ENCODE data around the gene ZNF469. TPM values are rescaled to one million over a fixed set of nuclear protein-coding genes. Genes with fewer than 3 reads are reported as not detected.
"Not testable (repeated sequence)": the region's sequence is repeated elsewhere in the genome, so short reads cannot be mapped to it uniquely, and the experiment has no call there.

ZNF469 gene
- total RNA-seq, 2 experiments from 2014 or later, result 0.15 to 0.17 TPM

DNA sequence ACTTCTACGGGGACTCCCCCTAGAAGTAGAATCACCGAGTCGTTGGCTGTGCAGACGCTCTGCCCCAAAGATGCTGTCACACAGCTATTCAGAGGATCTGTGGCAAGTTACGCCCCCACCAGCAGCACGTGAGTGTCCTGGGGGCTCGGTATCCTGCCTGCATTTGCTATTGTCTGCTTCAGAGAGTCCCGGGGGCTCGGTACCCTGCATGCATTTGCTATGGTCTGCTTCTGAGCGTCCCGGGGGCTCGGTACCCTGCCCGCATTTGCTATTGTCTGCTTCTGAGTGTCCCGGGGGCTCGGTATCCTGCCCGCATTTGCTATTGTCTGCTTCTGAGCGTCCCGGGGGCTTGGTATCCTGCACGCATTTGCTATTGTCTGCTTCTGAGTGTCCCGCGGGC, 23.8 kb upstream of the ZNF469 start:
- intact Hi-C loops (cut with micrococcal nuclease), result no loop called here
- H3K4me3 Mint-ChIP-seq, result no peak overlapping the region
- no peaks in the 10 kb centered on the region for H3K4me1 Mint-ChIP-seq (ENCODE audit: low read depth)
- DNase-seq, result no peak
- no peaks in the 10 kb centered on the region for H3K36me3 Mint-ChIP-seq (ENCODE audit: low read depth)
- CTCF ChIA-PET, result no interaction called here
- H3K27me3 Mint-ChIP-seq (ENCODE audit: low read depth), result peaks cover 6% of the 10 kb centered on the region
- H3K9me3 Mint-ChIP-seq, result peaks cover 10% of the 10 kb centered on the region
- no peak overlapping the region for H3K27ac Mint-ChIP-seq

DNA sequence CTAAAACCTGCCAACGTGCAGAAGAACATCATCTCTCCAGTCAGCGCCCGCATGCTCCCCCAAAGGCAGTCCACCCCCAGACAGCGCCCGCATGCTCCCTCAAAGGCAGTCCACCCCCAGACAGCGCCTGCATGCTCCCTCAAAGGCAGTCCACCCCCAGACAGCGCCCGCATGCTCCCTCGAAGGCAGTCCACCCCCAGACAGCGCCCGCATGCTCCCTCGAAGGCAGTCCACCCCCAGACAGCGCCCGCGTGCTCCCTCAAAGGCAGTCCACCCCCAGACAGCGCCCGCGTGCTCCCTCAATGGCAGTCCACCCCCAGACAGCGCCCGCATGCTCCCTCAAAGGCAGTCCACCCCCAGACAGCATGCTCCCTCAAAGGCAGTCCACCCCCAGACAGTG, 22.4 kb upstream of the ZNF469 start:
- peaks cover 10% of the 10 kb centered on the region for H3K9me3 Mint-ChIP-seq
- CTCF ChIA-PET; H3K27me3 Mint-ChIP-seq (ENCODE audit: low read depth); H3K27ac Mint-ChIP-seq; H3K36me3 Mint-ChIP-seq (ENCODE audit: low read depth); intact Hi-C loops (cut with micrococcal nuclease); DNase-seq; H3K4me1 Mint-ChIP-seq (ENCODE audit: low read depth); H3K4me3 Mint-ChIP-seq: not testable (repeated sequence)

DNA sequence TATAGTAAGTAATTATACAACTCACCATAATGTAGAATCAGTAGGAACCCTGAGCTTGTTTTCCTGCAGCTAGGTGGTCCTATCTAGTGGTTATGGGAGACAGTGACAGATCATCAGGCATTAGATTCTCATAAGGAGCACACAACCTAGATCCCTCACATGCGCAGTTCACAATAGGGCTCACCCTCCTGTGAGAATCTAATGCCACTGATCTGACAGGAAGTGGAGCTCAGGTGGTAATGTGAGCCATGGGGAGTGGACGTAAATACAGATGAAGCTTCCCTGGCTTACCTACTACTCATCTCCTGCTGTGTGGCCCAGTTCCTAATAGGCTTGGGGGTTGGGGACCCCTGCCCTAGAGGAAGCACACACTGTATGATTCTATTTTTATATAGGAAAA, 21.8 kb upstream of the ZNF469 start:
- Mint-ChIP-seq H3K27me3 (ENCODE audit: low read depth) (peaks cover 6% of the 10 kb centered on the region), H3K36me3 (ENCODE audit: low read depth) (no peaks in the 10 kb centered on the region), H3K4me1 (ENCODE audit: low read depth) (no peaks in the 10 kb centered on the region), H3K27ac (no peak overlapping the region), H3K4me3 (no peak overlapping the region), H3K9me3 (peaks cover 10% of the 10 kb centered on the region)
- CTCF ChIA-PET, result no interaction called here
- intact Hi-C loops (cut with micrococcal nuclease), result no loop called here
- no peak for DNase-seq

DNA sequence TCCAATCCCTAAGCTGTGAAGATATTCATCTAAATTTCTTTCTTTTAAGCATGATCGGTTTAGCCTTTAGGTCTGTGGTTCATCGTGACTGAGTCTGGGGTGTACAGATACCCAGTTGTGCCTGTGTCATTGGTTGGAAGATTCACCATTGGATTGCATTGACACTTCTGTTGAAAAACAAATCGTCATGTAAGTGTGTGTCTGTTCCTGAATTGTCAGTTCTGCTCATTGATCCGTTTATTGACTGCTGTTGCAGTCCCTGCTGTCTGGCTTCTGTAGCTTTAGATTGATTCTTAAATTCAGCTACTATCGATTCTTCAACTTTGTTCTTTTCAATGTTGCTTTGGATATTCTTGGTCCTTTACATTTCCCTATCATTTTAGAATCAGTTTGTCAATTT, 21.0 kb upstream of the ZNF469 start:
- DNase-seq, result no peak
- H3K4me3 Mint-ChIP-seq, result no peak overlapping the region
- peaks cover 6% of the 10 kb centered on the region for H3K27me3 Mint-ChIP-seq (ENCODE audit: low read depth)
- CTCF ChIA-PET, result no interaction called here
- peaks cover 10% of the 10 kb centered on the region for H3K9me3 Mint-ChIP-seq
- intact Hi-C loops (cut with micrococcal nuclease), result no loop called here
- H3K4me1 Mint-ChIP-seq (ENCODE audit: low read depth), result no peaks in the 10 kb centered on the region
- H3K27ac Mint-ChIP-seq, result no peak overlapping the region
- H3K36me3 Mint-ChIP-seq (ENCODE audit: low read depth), result no peaks in the 10 kb centered on the region

DNA sequence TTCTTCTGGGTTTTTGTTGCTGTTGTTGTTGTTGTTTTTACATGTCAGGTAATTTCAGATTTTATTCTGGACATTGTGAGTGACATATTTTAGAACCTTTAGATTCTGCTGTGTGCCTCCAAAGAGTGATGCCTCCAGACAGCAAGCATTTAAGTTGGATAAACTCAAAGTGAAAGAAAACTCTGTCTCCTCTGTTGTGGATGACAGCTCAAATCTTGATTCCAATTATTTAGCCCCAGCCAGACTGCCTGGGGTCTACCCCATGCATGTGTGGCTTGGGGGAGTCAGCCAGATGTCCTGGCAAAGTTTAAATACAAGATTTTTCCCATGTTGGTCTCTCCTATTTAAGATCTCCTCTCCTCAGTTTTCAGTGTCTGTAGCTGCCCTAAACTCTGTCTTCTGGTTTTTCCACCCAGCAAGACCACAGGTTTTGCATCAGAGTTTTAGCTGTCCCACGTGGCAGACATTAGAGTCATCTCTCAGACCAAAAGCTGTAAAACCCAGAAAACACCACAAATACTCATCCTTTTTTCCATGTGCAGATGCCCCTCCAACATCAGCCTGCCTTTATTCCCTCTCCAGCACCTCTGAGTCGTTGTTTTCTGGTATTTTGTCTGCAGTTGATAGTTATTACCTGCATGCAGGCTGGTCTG, 19.4 kb upstream of the ZNF469 start:
- H3K36me3 Mint-ChIP-seq (ENCODE audit: low read depth), result no peaks in the 10 kb centered on the region
- intact Hi-C loops (cut with micrococcal nuclease), result no loop called here
- peaks cover 6% of the 10 kb centered on the region for H3K27me3 Mint-ChIP-seq (ENCODE audit: low read depth)
- H3K9me3 Mint-ChIP-seq, result peaks cover 10% of the 10 kb centered on the region
- no peak overlapping the region for H3K4me3 Mint-ChIP-seq
- H3K4me1 Mint-ChIP-seq (ENCODE audit: low read depth), result no peaks in the 10 kb centered on the region
- DNase-seq, result no peak
- H3K27ac Mint-ChIP-seq, result no peak overlapping the region
- CTCF ChIA-PET, result no interaction called here

DNA sequence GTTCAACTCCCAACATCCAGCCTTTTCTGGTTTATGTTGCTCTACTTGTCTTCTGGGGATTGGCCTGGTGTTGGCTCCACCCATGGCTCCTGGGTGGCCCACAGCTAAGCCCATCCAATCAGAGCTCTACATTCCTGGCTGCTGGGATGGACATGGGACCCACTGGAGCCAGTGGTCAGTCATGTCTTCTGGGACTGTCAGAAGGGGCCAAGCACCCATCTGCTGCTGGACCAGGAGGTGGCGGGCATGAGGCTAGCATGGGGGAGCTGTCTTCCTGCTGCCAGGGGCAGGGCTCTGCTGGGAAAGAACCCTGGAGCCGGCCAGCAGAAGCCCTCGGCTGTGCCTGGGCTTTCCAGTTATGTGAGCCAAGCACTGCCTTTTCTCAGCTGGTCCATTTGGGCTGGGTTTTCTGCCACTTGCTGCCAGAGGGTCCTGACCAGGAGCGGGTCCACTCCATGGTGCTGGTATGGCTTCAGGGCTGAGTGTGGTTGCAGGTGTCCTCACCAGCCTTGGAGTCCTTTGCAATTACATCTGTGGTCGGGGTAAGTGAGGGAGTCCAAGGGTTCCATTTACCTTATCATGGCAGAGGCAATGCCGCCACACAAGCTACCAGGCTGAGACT, 17.4 kb upstream of the ZNF469 start:
- CTCF ChIA-PET, result no interaction called here
- Mint-ChIP-seq H3K36me3 (ENCODE audit: low read depth) (no peaks in the 10 kb centered on the region), H3K9me3 (peaks cover 10% of the 10 kb centered on the region), H3K27ac (no peak overlapping the region), H3K4me1 (ENCODE audit: low read depth) (no peaks in the 10 kb centered on the region), H3K27me3 (ENCODE audit: low read depth) (peaks cover 6% of the 10 kb centered on the region), H3K4me3 (no peak overlapping the region)
- intact Hi-C loops (cut with micrococcal nuclease), result no loop called here
- DNase-seq, result no peak

DNA sequence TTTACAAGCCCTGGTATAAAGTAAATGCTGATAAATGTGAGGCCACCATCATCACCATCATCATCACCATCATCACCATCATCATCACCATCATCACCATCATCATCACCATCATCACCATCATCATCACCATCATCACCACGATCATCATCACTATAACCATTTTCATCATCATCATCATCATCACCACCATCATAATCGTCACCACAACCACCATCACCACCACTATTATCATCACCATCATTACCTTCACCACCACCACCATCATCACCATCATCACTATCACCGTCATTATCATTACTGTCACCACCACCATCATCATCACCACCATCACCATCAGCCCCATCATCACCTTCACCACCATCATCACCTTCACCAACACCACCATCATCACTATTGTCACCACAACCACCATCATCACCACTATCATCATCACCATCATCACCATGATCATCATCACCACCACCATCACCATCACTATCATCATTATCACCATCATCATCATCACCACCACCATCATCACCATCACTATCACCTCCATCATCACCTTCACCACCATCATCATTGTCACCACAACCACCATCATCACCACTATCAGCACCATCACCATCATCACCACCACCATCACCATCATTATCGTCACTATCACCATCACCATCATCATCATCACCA, 16.6 kb upstream of the ZNF469 start:
- H3K27ac Mint-ChIP-seq, result no peak overlapping the region
- no peak for DNase-seq
- peaks cover 10% of the 10 kb centered on the region for H3K9me3 Mint-ChIP-seq
- no peak overlapping the region for H3K4me3 Mint-ChIP-seq
- no peaks in the 10 kb centered on the region for H3K36me3 Mint-ChIP-seq (ENCODE audit: low read depth)
- H3K4me1 Mint-ChIP-seq (ENCODE audit: low read depth), result no peaks in the 10 kb centered on the region
- peaks cover 6% of the 10 kb centered on the region for H3K27me3 Mint-ChIP-seq (ENCODE audit: low read depth)
- intact Hi-C loops (cut with micrococcal nuclease), result no loop called here
- CTCF ChIA-PET, result no interaction called here

DNA sequence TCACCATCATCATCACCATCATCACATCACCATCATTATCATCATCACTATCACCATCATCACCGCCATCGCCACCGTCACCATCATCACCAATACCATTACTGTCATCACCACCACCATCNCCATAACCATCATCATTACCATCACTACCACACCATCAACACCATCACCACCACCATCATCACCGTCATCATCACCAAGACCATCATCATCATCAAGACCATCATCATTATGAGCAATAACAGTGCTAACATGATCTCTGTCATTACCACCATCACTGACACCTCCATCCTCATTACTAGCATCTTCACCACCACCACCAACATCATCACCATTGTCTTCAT, 16.1 kb upstream of the ZNF469 start:
- H3K27ac Mint-ChIP-seq, result no peak overlapping the region
- no peaks in the 10 kb centered on the region for H3K36me3 Mint-ChIP-seq (ENCODE audit: low read depth)
- H3K27me3 Mint-ChIP-seq (ENCODE audit: low read depth), result peaks cover 4% of the 10 kb centered on the region
- no peaks in the 10 kb centered on the region for H3K4me1 Mint-ChIP-seq (ENCODE audit: low read depth)
- no peak for DNase-seq
- no peak overlapping the region for H3K4me3 Mint-ChIP-seq
- peaks cover 10% of the 10 kb centered on the region for H3K9me3 Mint-ChIP-seq
- CTCF ChIA-PET, result no interaction called here
- intact Hi-C loops (cut with micrococcal nuclease), result no loop called here

DNA sequence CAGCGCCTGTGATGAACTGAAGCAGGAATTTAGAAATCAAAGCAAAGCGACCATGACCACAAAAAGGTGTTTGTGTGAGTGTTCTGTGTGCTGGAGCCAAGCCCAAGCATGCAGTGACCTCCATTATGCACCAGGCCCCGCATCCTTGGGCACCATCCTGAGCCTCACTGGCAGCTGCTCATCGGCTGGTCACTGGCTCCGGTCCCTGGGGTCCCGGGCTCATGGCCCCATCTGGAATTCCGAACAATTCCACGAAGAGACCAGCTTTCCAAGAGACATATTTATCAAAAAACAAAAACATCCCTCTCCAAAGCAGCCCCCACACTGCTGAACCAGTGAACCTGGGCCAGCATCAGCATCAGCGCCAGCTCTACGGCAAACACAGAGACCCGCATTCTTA, 15.2 kb upstream of the ZNF469 start:
- DNase-seq, result no peak
- Mint-ChIP-seq H3K27me3 (ENCODE audit: low read depth) (no peaks in the 10 kb centered on the region), H3K4me1 (ENCODE audit: low read depth) (no peaks in the 10 kb centered on the region), H3K4me3 (no peak overlapping the region), H3K9me3 (peaks cover 2% of the 10 kb centered on the region), H3K36me3 (ENCODE audit: low read depth) (no peaks in the 10 kb centered on the region), H3K27ac (no peak overlapping the region)
- CTCF ChIA-PET, result no interaction called here
- intact Hi-C loops (cut with micrococcal nuclease), result no loop called here

DNA sequence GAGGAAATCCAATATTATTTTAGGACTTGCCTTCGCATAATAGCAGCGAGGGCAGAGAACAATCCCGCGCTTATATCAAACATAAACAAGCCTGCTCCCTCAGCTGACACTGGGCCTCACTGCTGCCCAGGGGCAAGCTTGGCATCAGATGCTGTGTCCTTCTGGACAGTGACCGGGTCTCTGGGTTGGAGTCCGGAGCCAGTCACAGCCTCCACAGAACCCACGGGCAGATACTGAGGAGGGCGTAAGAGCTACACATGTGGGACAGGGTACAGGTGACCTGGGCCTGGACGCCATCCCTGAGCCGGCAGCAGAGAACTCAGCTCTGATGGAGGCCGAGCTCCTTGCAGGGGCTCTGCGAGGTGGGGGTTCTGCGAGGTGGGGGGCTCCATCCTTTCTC, 14.7 kb upstream of the ZNF469 start:
- Mint-ChIP-seq H3K4me1 (ENCODE audit: low read depth) (no peaks in the 10 kb centered on the region), H3K27me3 (ENCODE audit: low read depth) (no peaks in the 10 kb centered on the region), H3K27ac (no peak overlapping the region), H3K4me3 (no peak overlapping the region), H3K36me3 (ENCODE audit: low read depth) (no peaks in the 10 kb centered on the region), H3K9me3 (no peaks in the 10 kb centered on the region)
- intact Hi-C loops (cut with micrococcal nuclease), result no loop called here
- no peak for DNase-seq
- CTCF ChIA-PET, result no interaction called here

DNA sequence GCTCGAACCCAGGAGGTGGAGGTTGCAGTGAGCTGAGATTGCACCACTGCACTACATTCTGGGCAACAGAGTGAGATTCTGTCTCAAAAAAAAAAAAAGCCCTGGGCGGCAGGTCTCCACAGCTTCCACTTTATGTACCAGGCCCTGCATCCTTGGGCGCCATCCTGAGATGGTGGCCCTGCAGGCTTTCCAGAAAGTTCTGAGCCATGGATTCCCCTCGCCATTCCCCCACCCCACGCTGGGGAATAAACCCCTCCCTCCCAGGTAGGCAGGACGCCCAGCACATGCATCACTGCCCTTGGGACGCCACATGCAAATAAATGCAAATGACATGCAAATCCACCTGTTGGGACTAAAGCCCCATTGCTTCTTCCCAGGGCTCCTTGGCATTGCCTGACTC, 13.8 kb upstream of the ZNF469 start:
- Mint-ChIP-seq H3K4me3 (no peak overlapping the region), H3K4me1 (ENCODE audit: low read depth) (no peaks in the 10 kb centered on the region), H3K36me3 (ENCODE audit: low read depth) (no peaks in the 10 kb centered on the region), H3K9me3 (no peaks in the 10 kb centered on the region), H3K27me3 (ENCODE audit: low read depth) (no peaks in the 10 kb centered on the region), H3K27ac (no peak overlapping the region)
- CTCF ChIA-PET, result no interaction called here
- no peak for DNase-seq
- intact Hi-C loops (cut with micrococcal nuclease), result no loop called here

DNA sequence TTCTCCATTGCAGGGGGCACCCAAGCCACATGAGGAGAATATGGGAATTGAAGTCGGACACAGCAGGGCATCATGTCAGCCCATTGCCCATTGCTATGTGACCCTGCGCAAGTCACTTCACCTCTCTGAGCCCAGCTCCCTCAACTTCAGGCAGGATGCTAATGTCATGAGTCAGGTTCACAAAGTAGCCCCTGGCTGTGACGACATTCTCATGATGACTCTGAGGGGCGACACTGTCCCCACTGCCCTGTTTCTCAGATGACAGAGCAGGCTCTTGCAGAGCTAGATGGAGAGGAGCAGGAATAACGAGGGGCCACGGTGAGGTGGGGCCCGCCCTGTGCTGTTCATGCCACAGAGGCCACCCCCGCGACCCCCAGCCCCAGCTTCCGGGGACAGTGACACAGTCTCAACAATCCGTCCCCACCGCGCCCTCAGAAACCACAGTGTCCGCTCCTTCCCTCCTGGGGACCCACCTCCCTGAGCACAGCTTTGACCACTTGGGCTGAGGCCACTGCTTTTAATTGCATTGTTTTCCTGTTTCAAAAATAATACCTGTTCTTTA, 13.2 kb upstream of the ZNF469 start:
- intact Hi-C loops (cut with micrococcal nuclease), result no loop called here
- H3K36me3 Mint-ChIP-seq (ENCODE audit: low read depth), result no peaks in the 10 kb centered on the region
- no peak overlapping the region for H3K27ac Mint-ChIP-seq
- H3K4me3 Mint-ChIP-seq, result no peak overlapping the region
- no peak for DNase-seq
- CTCF ChIA-PET, result no interaction called here
- H3K27me3 Mint-ChIP-seq (ENCODE audit: low read depth), result no peaks in the 10 kb centered on the region
- H3K4me1 Mint-ChIP-seq (ENCODE audit: low read depth), result no peaks in the 10 kb centered on the region
- no peaks in the 10 kb centered on the region for H3K9me3 Mint-ChIP-seq

DNA sequence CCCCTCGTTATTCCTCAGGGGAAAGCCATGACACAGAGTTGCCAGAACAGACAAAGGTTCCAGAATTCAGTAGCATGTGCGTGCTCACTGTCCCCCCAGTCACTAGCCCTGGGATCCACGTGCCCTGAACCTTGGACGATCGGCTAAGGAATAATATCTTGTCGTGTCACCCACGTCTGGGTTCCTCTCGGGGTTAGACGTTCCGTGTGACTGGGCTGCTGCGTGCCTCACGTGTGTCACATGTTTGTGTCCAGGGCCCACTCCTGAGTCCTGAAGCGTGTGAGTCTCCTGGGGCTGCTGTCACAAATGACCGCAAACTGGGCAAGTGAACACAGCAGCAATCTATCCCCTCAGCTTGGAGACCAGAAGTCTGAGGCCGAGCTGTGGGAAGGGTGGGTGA, 12.4 kb upstream of the ZNF469 start:
- H3K4me3 Mint-ChIP-seq, result no peak overlapping the region
- H3K27ac Mint-ChIP-seq, result no peak overlapping the region
- no peaks in the 10 kb centered on the region for H3K36me3 Mint-ChIP-seq (ENCODE audit: low read depth)
- H3K4me1 Mint-ChIP-seq (ENCODE audit: low read depth), result no peaks in the 10 kb centered on the region
- intact Hi-C loops (cut with micrococcal nuclease), result no loop called here
- no peak for DNase-seq
- H3K27me3 Mint-ChIP-seq (ENCODE audit: low read depth), result no peaks in the 10 kb centered on the region
- CTCF ChIA-PET, result no interaction called here
- H3K9me3 Mint-ChIP-seq, result no peaks in the 10 kb centered on the region
